HCT116 (cell line): ENCODE data around the gene RTF1.

Source experiments
- ATF3 ChIP-seq: IDR thresholded peaks from 2 replicates; pipeline ENCODE4 v1.6.1; 2012
- CBX3 ChIP-seq: IDR thresholded peaks from 2 replicates; pipeline ENCODE4 v1.6.1; 2012; ENCODE audit warnings: low read depth
- CTCF ChIP-seq, 3 experiments: fragments of 200-600 bp in 1 of 3; sonication (generic) in 1 of 3; IDR thresholded peaks in 2 of 3; conservative IDR thresholded peaks in 1 of 3; 2 replicates each; pipeline ENCODE4 v1.5.1; 2012 to 2017; ENCODE audit warnings: low read depth in 2 of 3, low read length in 2 of 3, antibody characterized with exemption in 1 of 3, borderline replicate concordance in 1 of 3, control low read depth in 1 of 3, mild to moderate bottlenecking in 1 of 3, mixed read lengths in 1 of 3, mixed run types in 1 of 3, moderate library complexity in 1 of 3; ENCODE audit not compliant: insufficient read depth in 1 of 3
- EGR1 ChIP-seq: IDR thresholded peaks from 2 replicates; pipeline ENCODE4 v1.6.1; 2012; ENCODE audit warnings: low read depth
- EZH2 ChIP-seq: fragments of 200-600 bp; sonication (generic); IDR thresholded peaks from 2 replicates; pipeline ENCODE4 v1.6.1; 2017; ENCODE audit warnings: antibody characterized with exemption, mixed run types
- EZH2phosphoT487 ChIP-seq: fragments of 200-600 bp; IDR thresholded peaks from 2 replicates; pipeline ENCODE4 v1.6.1; 2018; ENCODE audit warnings: antibody characterized with exemption, borderline replicate concordance
- MAX ChIP-seq: IDR thresholded peaks from 2 replicates; pipeline ENCODE4 v1.6.1; 2012
- POLR2A ChIP-seq: IDR thresholded peaks from 2 replicates; pipeline ENCODE4 v1.7.0; 2011; ENCODE audit warnings: borderline replicate concordance; ENCODE audit not compliant: insufficient read depth, insufficient read length; ENCODE audit errors: extremely low read depth
- POLR2AphosphoS5 ChIP-seq: IDR thresholded peaks from 2 replicates; pipeline ENCODE4 v1.6.1; 2011; ENCODE audit warnings: mild to moderate bottlenecking, low read depth, low read length, moderate library complexity
- REST ChIP-seq: IDR thresholded peaks from 2 replicates; pipeline ENCODE4 v1.6.1; 2012; ENCODE audit warnings: low read depth
- SIN3A ChIP-seq: IDR thresholded peaks from 2 replicates; pipeline ENCODE4 v1.6.1; 2012; ENCODE audit warnings: low read depth
- TCF7L2 ChIP-seq: IDR thresholded peaks from 2 replicates; pipeline ENCODE4 v1.7.0; 2011; ENCODE audit warnings: borderline replicate concordance, inconsistent platforms; ENCODE audit not compliant: insufficient read depth, insufficient read length; ENCODE audit errors: extremely low read depth
- ZFX ChIP-seq: fragments of 450-650 bp; IDR thresholded peaks from 2 replicates; pipeline ENCODE4 v1.6.1; 2017

GRCh38 chr15:41530363-41530956 lies 113.6 kb downstream of the RTF1 start:
- TF ChIP-seq EZH2 (no peak), CTCF (IDR thresholded peaks at IDR 0.05 in 2 of 3, conservative IDR thresholded peaks at IDR 0.05 in 1 of 3; ENCODE audit: borderline replicate concordance in 1 of 3, insufficient read depth in 1 of 3, low read depth in 2 of 3, low read length in 2 of 3) (no peak), ZFX (no peak), EZH2phosphoT487 (no peak), CBX3 (no peak), SIN3A (no peak), ATF3 (no peak), POLR2A (no peak), TCF7L2 (no peak), MAX (no peak), POLR2AphosphoS5 (no peak), EGR1 (no peak), REST (no peak)
